Central memory CD8-positive, alpha-beta T cell (primary cell): ENCODE measurements around the gene MLLT6.

Source experiments
- ATAC-seq: fragments of 150-1000 bp; cut with Tn5 transposase; replicated peaks from 2 replicates; pipeline ENCODE4 v1.10.0; 2022; ENCODE audit warnings: mild to moderate bottlenecking, moderate FRiP score, moderate number of reproducible peaks; ENCODE audit not compliant: poor library complexity, severe bottlenecking; ENCODE audit errors: extremely low read depth
- DNase-seq, 2 donors: peaks; one replicate each; pipeline ENCODE4 v3.0.0; 2021; ENCODE audit warnings: low spot score in 2 of 2
- H3K27ac Mint-ChIP-seq: one replicate; pipeline ENCODE4 v1.8.0; 2022; ENCODE audit warnings: low read depth, mild to moderate bottlenecking, moderate library complexity, mixed read lengths
- H3K27me3 Mint-ChIP-seq: one replicate; pipeline ENCODE4 v1.8.0; 2022; ENCODE audit warnings: mixed read lengths
- H3K36me3 Mint-ChIP-seq: one replicate; pipeline ENCODE4 v1.8.0; 2022; ENCODE audit warnings: mild to moderate bottlenecking, moderate library complexity, mixed read lengths; ENCODE audit not compliant: insufficient read depth
- H3K4me1 Mint-ChIP-seq: one replicate; pipeline ENCODE4 v1.8.0; 2022; ENCODE audit warnings: mixed read lengths
- H3K4me3 Mint-ChIP-seq: one replicate; pipeline ENCODE4 v1.8.0; 2022; ENCODE audit warnings: mild to moderate bottlenecking, moderate library complexity, mixed read lengths
- H3K9me3 Mint-ChIP-seq: one replicate; pipeline ENCODE4 v1.8.0; 2022; ENCODE audit warnings: mixed read lengths

Gene MLLT6

DNA sequence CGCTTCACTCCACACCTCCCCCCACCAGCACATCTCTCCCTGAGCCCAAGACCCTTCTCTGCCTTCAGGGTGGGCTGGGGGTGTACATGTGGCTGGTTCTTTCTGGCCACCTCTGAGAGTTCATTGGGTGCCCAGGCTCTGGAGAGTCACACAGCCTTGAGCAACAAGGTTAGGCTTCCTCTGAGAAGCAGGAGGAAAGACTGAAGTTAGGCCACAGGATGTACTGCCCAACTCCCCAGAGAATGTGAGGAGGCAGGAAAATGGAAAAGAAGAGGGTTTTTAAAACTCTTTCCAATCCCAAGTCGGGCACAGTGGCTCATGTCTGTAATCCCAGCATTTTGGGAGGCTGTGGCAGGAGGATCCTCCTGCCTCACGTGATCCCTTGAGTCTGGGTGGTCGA, 35.7 kb downstream of the MLLT6 start:
- DNase-seq (no peak), ATAC-seq (no peak)
- Mint-ChIP-seq H3K36me3 (peaks cover 2% of the 10 kb centered on the region), H3K4me1 (peaks cover under 1% of the 10 kb centered on the region), H3K27ac (no peak overlapping the region), H3K4me3 (no peak overlapping the region), H3K27me3 (peaks cover 56% of the 10 kb centered on the region), H3K9me3 (no peaks in the 10 kb centered on the region)

DNA sequence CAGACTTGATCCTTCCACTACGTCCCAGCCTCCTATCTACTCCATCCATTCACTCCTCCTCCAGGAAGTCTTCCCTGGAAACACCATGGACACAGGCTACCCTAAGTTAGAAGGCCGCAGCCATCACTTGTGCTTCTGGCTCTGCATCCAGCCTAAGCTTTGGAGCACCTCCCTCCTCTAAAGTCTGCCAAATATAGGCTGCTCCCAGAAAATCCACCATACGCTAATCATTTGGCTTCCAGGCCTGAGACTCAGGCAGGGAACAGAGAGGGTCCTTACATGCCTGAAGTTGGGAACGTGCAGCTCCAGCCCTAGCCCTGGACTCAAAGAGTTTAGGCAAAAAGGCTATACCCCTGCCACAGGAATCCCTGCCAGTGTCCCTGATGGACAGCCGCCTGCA, 36.4 kb downstream of the MLLT6 start:
- no peaks in the 10 kb centered on the region for H3K9me3 Mint-ChIP-seq
- H3K27ac Mint-ChIP-seq: no peak overlapping the region
- H3K27me3 Mint-ChIP-seq: peaks cover 62% of the 10 kb centered on the region
- peaks cover 8% of the 10 kb centered on the region for H3K4me1 Mint-ChIP-seq
- peaks cover 2% of the 10 kb centered on the region for H3K36me3 Mint-ChIP-seq
- DNase-seq (no peak), ATAC-seq (no peak)
- H3K4me3 Mint-ChIP-seq: no peak overlapping the region

DNA sequence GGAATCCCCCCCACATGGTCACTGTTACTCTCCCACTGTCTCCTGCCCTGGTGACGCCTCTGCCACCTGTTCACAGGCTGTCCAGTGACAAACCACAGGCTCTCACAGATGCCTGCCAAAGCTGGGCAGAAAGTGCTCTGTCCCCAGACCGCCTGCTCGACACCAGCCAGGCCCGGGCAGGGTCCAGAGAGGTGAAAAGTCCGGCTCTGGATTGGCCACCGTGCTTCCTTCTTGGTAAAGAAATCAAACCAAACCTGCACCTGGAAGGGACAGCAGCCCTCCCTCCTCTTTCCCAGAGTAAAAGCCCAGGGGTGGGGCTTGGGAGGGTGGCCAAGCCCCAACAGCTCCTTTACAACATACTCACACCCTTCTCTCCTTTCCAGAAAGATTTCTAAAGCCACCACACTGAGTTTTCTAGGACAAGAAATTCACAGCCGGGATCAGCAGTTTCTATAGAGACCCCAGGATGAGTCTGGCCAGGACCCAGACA, 36.9 kb downstream of the MLLT6 start:
- no peaks in the 10 kb centered on the region for H3K9me3 Mint-ChIP-seq

DNA sequence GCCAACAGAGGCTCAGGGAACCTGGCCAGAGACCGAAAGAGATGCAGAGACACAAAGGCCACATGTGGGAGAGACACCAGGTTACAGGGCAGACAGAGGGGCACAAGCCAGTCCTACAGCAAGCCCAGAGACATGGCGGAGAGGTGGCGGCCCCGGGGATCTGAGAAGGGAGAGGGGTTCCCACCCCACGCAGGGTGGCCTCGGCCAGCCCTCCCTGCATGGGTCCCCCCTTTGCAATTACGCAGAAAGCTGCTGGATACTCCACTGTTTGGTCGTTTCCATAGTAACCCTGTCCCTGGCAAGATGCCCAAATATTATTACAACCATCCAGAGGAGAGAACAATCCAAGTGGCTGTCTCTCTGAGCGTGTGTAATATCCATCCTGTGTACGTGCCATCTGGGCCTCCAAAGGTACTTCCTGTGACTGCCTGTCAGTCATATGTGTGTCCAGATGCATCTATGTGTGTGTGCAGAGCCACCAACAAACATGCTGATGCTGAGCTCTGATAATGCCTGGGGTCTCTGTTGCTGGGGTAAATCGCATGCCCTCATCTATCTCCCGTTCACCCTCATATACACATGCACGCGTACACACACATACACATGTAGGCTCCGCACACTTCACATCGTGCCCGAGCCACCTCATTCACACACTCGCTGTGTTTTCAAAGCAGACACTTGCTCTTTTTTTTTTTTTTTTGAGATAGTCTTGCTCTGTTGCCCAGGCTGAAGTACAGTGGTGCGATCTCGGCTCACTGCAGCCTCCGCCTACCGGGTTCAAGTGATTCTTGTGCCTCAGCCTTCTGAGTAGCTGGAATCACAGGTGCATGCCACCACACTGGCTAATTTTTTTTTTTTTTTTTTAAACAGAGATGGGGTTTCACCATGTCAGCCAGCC, 37.6 kb downstream of the MLLT6 start:
- DNase-seq (no peak), ATAC-seq (no peak)
- Mint-ChIP-seq H3K36me3 (peaks cover 4% of the 10 kb centered on the region), H3K4me3 (no peak overlapping the region), H3K27me3 (peaks cover 71% of the 10 kb centered on the region), H3K4me1 (peaks cover 12% of the 10 kb centered on the region), H3K27ac (no peak overlapping the region), H3K9me3 (no peaks in the 10 kb centered on the region)

More for the DNA sequence above, 36.9 kb downstream of the MLLT6 start:
- H3K27me3 Mint-ChIP-seq: peaks cover 67% of the 10 kb centered on the region
- ATAC-seq (no peak), DNase-seq (no peak)
- no peak overlapping the region for H3K27ac Mint-ChIP-seq
- H3K4me3 Mint-ChIP-seq: no peak overlapping the region
- peaks cover 12% of the 10 kb centered on the region for H3K4me1 Mint-ChIP-seq
- peaks cover 3% of the 10 kb centered on the region for H3K36me3 Mint-ChIP-seq

DNA sequence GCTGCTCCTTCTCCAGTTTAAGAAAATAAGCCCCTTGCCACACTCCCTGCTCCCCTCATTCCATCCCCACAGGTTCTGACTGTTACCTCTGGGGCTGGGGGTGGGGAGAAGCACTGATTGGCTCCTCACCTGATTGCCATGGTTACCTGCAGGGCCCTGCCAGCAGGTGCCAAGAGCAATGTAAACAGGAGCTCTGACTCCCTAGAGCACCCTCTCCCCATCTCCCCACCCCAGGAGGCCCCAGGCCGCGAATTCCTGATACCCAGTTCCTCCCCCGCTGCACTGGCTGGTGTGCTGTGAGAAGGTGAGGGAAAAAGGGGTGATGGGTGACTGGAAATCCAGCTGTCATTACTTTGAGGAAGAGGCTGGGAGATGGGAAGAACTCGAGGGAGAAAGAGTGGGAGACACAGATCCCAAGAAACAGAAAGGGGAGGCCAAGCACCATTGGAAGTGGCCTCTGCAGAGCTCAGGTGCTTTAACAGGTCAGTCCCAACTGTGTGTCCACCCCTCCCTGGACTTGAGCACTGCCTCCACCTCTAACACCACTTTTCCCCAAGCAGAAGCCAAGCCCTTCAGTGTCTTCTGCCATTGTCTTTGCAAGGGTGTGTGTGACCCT, 38.6 kb downstream of the MLLT6 start:
- Mint-ChIP-seq H3K27me3 (peaks cover 71% of the 10 kb centered on the region), H3K27ac (no peak overlapping the region), H3K4me3 (no peak overlapping the region), H3K9me3 (no peaks in the 10 kb centered on the region), H3K4me1 (peaks cover 12% of the 10 kb centered on the region), H3K36me3 (peaks cover 4% of the 10 kb centered on the region)
- ATAC-seq (no peak), DNase-seq (no peak)

DNA sequence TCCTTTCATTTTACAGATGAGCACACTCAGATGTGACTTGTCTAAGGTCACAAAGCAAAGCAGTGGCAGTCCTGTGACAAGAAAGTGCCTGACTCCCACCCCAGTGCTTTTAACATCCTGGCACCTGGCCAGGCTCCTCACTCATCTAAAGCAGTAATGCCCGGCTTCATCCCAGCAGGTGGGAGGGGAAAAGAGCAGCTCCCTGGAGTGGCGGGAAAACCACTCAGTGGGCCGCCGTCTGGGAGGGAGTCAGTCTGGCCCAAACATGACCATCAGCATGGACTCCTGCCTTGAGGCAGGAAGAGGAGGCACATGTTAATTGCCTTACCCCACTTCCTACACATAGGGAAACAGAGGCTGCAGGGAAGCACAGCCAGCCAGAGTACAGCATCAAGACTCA, 40.5 kb downstream of the MLLT6 start:
- Mint-ChIP-seq H3K9me3 (no peaks in the 10 kb centered on the region), H3K4me1 (peaks cover 18% of the 10 kb centered on the region), H3K27me3 (peaks cover 76% of the 10 kb centered on the region)

DNA sequence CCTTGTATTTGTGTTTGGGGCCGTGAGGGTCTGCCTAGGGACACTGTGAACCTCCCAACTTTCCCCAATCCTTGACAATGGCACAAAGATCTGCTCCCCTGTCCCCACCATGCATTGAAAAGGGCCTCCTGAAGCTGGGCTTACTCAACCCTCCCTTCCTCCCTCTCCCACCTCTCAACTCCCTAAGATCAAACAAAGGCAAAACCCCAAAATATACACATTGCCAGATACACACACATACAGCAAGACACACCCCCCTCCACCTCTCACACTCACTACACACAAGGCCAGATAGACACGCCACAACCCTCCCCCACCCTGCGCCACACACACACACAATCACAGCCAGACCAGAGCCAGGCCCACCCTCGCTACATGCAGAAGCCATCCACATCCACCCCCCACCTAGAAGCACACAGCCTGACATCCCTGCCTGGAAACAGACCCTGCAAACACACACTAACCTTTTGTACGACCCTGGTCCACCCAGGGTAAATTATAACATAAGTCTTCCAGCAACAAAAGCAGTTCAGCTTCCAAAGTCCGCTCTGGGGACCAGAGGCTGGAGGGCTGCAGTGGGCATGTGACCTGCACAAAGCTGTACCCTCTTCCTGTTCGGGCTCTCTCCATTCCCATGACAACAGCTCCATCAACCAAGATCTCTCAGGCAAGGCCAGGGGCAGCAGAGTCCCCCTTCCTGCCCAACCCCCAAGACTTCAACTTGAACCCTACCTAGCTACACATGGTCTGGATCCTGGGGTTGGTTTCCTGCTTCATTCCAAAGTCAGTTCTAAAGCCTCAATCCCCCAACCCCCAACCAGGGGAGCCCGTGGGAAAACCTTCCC, 41.2 kb downstream of the MLLT6 start:
- ATAC-seq (no peak), DNase-seq (no peak)
- Mint-ChIP-seq H3K4me3 (peak overlapping the region; percentile 70), H3K9me3 (no peaks in the 10 kb centered on the region), H3K27me3 (peaks cover 79% of the 10 kb centered on the region), H3K27ac (no peak overlapping the region), H3K36me3 (peaks cover 11% of the 10 kb centered on the region), H3K4me1 (peaks cover 25% of the 10 kb centered on the region)

More for the DNA sequence above, 40.5 kb downstream of the MLLT6 start:
- no peak overlapping the region for H3K4me3 Mint-ChIP-seq
- H3K36me3 Mint-ChIP-seq: peaks cover 6% of the 10 kb centered on the region
- no peak overlapping the region for H3K27ac Mint-ChIP-seq
- ATAC-seq: no peak
- DNase-seq: no peak

DNA sequence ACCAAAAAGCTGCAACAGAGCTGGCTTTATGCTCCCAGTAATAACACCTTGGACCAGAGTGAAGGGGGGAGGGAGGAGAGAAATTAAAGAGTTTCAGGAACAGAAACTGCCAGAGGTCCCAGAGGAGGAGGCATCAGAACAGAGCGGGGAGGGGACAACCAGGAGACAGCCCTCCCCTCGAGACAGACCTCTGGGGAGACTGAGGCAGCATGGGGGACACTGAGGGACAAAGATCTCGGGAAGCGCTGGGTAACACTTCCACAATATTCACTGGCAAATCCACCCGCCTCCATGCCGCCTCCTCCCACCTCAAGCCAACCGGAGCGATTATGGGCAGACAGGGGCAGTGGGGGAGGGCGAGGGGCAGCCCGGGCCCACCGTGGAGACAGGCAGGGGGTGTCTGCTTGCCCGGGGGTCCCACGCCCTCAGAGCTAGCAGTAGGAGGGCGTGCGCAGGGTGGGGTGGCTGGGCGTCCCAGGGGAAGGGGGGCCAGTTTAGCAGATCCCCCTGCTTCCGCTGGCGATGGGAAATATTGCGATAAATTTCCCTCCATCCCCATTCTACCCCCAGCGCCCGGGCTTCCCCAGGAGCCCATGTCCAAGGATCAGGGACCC, 41.9 kb downstream of the MLLT6 start:
- Mint-ChIP-seq H3K27me3 (peaks cover 79% of the 10 kb centered on the region), H3K9me3 (no peaks in the 10 kb centered on the region), H3K4me1 (peaks cover 32% of the 10 kb centered on the region), H3K4me3 (peak overlapping the region; percentile 70), H3K36me3 (peaks cover 19% of the 10 kb centered on the region), H3K27ac (no peak overlapping the region)
- no peak for ATAC-seq
- DNase-seq: no peak

DNA sequence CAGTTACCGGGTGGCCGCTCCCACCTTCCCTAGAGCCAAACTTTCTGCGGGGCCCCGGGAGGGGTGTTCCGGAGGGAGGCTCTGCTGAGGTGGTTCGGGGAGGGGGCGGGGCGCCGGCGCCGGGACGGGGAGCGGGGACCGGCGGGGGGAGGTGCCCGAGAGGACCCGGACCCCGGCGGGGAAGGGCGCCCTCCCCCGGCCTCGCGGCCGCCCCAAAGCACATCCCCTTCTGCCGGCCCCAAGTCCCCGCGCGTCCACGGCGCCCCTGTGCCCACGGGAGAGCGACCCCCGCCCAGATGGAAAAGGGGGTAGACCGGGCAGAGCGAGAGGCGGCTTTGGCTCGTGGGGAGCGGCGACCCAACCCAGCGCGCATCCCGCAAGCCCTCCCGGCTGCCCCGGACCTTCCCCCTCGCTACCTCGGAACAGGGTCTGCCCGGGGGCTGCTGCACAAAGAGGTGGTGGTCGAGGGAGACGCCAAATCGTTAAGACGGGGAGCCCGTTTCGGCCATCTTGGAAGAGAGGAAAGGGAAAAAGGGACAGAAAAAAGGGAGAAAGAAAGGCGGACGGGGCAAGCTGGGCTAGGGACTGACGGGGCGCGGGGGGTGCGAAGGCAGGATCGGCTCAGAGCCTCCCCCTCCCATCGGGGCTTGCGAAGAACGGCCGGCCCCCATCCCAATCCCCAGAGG, 42.5 kb downstream of the MLLT6 start:
- Mint-ChIP-seq H3K4me3 (peak overlapping the region; percentile 75), H3K4me1 (peaks cover 38% of the 10 kb centered on the region), H3K36me3 (peaks cover 24% of the 10 kb centered on the region), H3K27me3 (peaks cover 72% of the 10 kb centered on the region), H3K27ac (no peak overlapping the region), H3K9me3 (no peaks in the 10 kb centered on the region)
- no peak for ATAC-seq
- DNase-seq: no peak

DNA sequence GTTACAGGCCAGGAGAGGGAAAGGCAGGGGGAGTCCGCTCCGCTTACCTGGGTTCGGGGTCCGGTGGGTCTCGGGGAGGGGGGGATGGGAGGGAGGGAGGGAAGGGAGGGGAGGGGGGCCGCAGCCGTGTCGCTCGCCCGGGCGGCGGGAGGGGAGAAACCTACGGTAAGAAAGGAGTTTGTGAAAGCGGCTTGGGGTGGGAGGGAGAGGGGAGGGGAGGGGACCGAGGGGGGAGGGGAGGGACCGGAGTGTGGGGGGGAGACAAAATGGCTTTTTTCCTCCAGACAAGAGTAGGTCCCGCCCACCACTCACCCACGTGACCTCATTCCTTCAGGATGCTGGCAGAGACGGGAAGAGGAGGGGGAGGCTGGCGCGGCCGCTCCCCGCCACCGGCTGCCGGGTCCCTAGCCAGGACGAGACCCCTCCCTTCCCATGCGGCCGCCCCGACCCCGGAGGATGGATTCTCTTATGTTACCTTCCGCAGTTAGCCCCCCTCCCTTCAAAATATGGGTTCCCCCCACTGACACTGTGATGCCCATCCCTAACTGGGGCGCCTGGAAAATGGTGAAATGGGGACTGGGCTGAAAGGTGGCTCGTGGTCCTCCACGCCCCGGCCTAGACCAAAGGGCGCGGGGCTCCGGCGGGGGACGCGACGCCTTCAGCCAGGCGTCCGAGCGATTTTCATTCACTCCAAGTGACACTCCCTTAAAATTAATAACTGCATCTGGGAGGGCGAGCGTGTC, 43.2 kb downstream of the MLLT6 start, which contains the start of gene PCGF2:
Gene PCGF2, minus strand, starts transcription at position 188 of the 743 bp plus-strand sequence. CDS start 7,934 bp downstream, outside the sequence.
- Mint-ChIP-seq H3K4me3 (peak within 1 kb of the TSS; percentile 93), H3K36me3 (peaks cover 25% of the 10 kb centered on the region), H3K9me3 (no peaks in the 10 kb centered on the region), H3K27ac (no peak within 1 kb of the TSS), H3K27me3 (peaks cover 65% of the 10 kb centered on the region), H3K4me1 (peaks cover 44% of the 10 kb centered on the region)
- ATAC-seq (no peak), DNase-seq (no peak)

DNA sequence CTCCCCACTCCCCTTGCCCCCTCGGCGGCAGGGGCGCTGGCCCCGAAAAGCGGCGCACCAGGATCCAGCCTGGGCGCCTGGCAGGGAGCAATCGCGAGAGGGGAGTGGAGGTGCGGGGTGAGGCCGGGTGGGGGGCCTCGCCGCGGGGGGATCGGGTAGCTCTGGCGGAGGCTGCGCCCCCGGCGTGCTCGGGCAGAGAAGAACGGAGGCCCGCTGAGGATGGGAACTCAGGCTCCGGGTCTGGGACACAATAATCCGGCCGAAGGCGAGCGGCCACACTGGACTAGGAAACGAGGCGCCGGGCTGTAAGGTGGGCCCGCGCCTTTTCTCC, 43.8 kb downstream of the MLLT6 start:
- peak overlapping the region; percentile 93 for H3K4me3 Mint-ChIP-seq
- peaks cover 28% of the 10 kb centered on the region for H3K36me3 Mint-ChIP-seq
- ATAC-seq (no peak), DNase-seq (no peak)
- H3K27me3 Mint-ChIP-seq: peaks cover 60% of the 10 kb centered on the region
- H3K27ac Mint-ChIP-seq: no peak overlapping the region
- H3K4me1 Mint-ChIP-seq: peaks cover 49% of the 10 kb centered on the region
- no peaks in the 10 kb centered on the region for H3K9me3 Mint-ChIP-seq
